GM23338 (cell line): ENCODE measurements around the gene OSBPL1A. TPM values are rescaled to one million over a fixed set of nuclear protein-coding genes. Genes with fewer than 3 reads are reported as not detected.
A peak's percentile ranks its signal among the peaks of the same experiment; 100 is the strongest.

ENCODE experiments used
- ATAC-seq: fragments of 200-7000 bp; cut with Tn5 transposase; 3 replicates; pipeline ENCODE4 v1.9.1; 2020
- DNase-seq: peaks from one replicate; pipeline ENCODE4 v3.0.0-alpha.2; 2015; ENCODE audit warnings: low spot score
- H2AFZ ChIP-seq: fragments of 200-600 bp; sonication (generic); 2 replicates; pipeline ENCODE4 v1.8.0; 2016; ENCODE audit warnings: antibody characterized with exemption, mild to moderate bottlenecking, moderate library complexity
- H3F3A ChIP-seq: fragments of 200-600 bp; sonication (generic); replicated peaks from 2 replicates; pipeline ENCODE4 v1.8.0; 2017; ENCODE audit warnings: antibody characterized with exemption, mixed run types, low read depth
- H3K27ac ChIP-seq: fragments of 200-600 bp; sonication (generic); 2 replicates; pipeline ENCODE4 v1.6.1; 2016; ENCODE audit warnings: low read depth
- H3K27me3 ChIP-seq: fragments of 200-600 bp; sonication (generic); 2 replicates; pipeline ENCODE4 v1.8.0; 2016; ENCODE audit warnings: mild to moderate bottlenecking, mixed run types, moderate library complexity; ENCODE audit not compliant: insufficient read depth
- H3K36me3 ChIP-seq: fragments of 200-600 bp; sonication (generic); 2 replicates; pipeline ENCODE4 v1.8.0; 2016; ENCODE audit warnings: mild to moderate bottlenecking; ENCODE audit not compliant: insufficient read depth
- H3K4me1 ChIP-seq: fragments of 200-600 bp; sonication (generic); 2 replicates; pipeline ENCODE4 v1.8.0; 2016; ENCODE audit warnings: mild to moderate bottlenecking, moderate library complexity; ENCODE audit not compliant: insufficient read depth
- H3K4me2 ChIP-seq: fragments of 200-600 bp; sonication (generic); 2 replicates; pipeline ENCODE4 v1.7.1; 2017; ENCODE audit warnings: mixed run types
- H3K4me3 ChIP-seq: fragments of 200-600 bp; sonication (generic); 2 replicates; pipeline ENCODE4 v1.6.1; 2016; ENCODE audit warnings: mixed run types
- H3K79me2 ChIP-seq: fragments of 200-600 bp; sonication (generic); replicated peaks from 2 replicates; pipeline ENCODE4 v1.8.0; 2017; ENCODE audit warnings: mild to moderate bottlenecking; ENCODE audit not compliant: insufficient read depth
- H3K9me2 ChIP-seq: fragments of 200-600 bp; sonication (generic); 2 replicates; pipeline ENCODE4 v1.8.0; 2017; ENCODE audit not compliant: insufficient read depth
- H4K20me1 ChIP-seq: fragments of 200-600 bp; sonication (generic); replicated peaks from 2 replicates; pipeline ENCODE4 v1.8.0; 2017; ENCODE audit warnings: mild to moderate bottlenecking; ENCODE audit not compliant: insufficient read depth
- H3K27ac Mint-ChIP-seq: 2 replicates; pipeline ENCODE4 v1.8.0; 2020; ENCODE audit warnings: inconsistent platforms, mild to moderate bottlenecking, moderate library complexity, mixed read lengths
- H3K27me3 Mint-ChIP-seq: 3 replicates; pipeline ENCODE4 v1.8.0; 2022; ENCODE audit warnings: low read depth, mild to moderate bottlenecking, moderate library complexity, mixed read lengths, inconsistent platforms; ENCODE audit not compliant: insufficient read depth, poor library complexity
- H3K36me3 Mint-ChIP-seq: 3 replicates; pipeline ENCODE4 v1.8.0; 2021; ENCODE audit warnings: low read depth, mild to moderate bottlenecking, inconsistent platforms, moderate library complexity, mixed read lengths
- H3K4me1 Mint-ChIP-seq: 3 replicates; pipeline ENCODE4 v1.8.0; 2020; ENCODE audit warnings: mild to moderate bottlenecking, inconsistent platforms, mixed read lengths
- H3K4me3 Mint-ChIP-seq: 3 replicates; pipeline ENCODE4 v1.8.0; 2021; ENCODE audit warnings: moderate library complexity, mild to moderate bottlenecking, inconsistent platforms, mixed read lengths
- H3K9me3 Mint-ChIP-seq: 3 replicates; pipeline ENCODE4 v1.8.0; 2020; ENCODE audit warnings: moderate library complexity, mild to moderate bottlenecking, inconsistent platforms, mixed read lengths
- CREB1 ChIP-seq: fragments of 250-450 bp; sonication (Bioruptor Pico); IDR thresholded peaks from 2 replicates; pipeline ENCODE4 v1.5.0; 2020; ENCODE audit warnings: low read depth, mild to moderate bottlenecking, moderate library complexity
- CTCF ChIP-seq, 2 experiments: fragments of 200-600 bp in 1 of 2; sonication (generic) in 1 of 2; conservative IDR thresholded peaks; 2 replicates each; pipeline versions ENCODE4 v1.5.1 to v1.6.1; 2016 to 2017; ENCODE audit warnings: antibody characterized with exemption in 2 of 2, low read depth in 2 of 2, mild to moderate bottlenecking in 2 of 2, moderate library complexity in 1 of 2
- EZH2 ChIP-seq: fragments of 200-600 bp; sonication (generic); IDR thresholded peaks from one replicate; pipeline ENCODE4 v1.8.0; 2017; ENCODE audit warnings: antibody characterized with exemption, mild to moderate bottlenecking, low read depth; ENCODE audit not compliant: unreplicated experiment
- POLR2AphosphoS5 ChIP-seq: IDR thresholded peaks from 2 replicates; pipeline ENCODE4 v1.6.1; 2016; ENCODE audit warnings: antibody characterized with exemption, low read depth
- STAT1 ChIP-seq: IDR thresholded peaks from one replicate; pipeline ENCODE4 v1.6.1; 2016; ENCODE audit warnings: antibody characterized with exemption; ENCODE audit not compliant: unreplicated experiment
- long read RNA-seq: library from polyadenylated mRNA; unstranded; transcript quantifications from one replicate; pipeline ENCODE4 v2.0.0, GENCODE V29; 2020; ENCODE audit not compliant: unreplicated experiment
- polyA plus RNA-seq: library from polyadenylated mRNA; unstranded; fragments of >200 nt; fragmentation: Nextera tagmentation; extraction: Ambion mirVana; gene quantifications from 2 replicates; pipeline ENCODE4 v1.2.1, GENCODE V29; 2016
- total RNA-seq: library from RNA; depleted of rRNA; stranded (reverse); fragments of >200 nt; shearing (Covaris generic); gene quantifications from 2 replicates; pipeline ENCODE4 v1.2.3, GENCODE V29; 2014; rRNA removed

Gene OSBPL1A
- total RNA-seq = 64.8 and 71.4 TPM in 2 replicates
- polyA plus RNA-seq = 55.6 and 67.5 TPM in 2 replicates
- long read RNA-seq, full-length matches to known transcripts = 3 of 52 reads
- long read RNA-seq, partial matches to known transcripts = 29 of 52 reads
- long read RNA-seq, other reads (novel, unspliced or antisense) = 20 of 52 reads

DNA sequence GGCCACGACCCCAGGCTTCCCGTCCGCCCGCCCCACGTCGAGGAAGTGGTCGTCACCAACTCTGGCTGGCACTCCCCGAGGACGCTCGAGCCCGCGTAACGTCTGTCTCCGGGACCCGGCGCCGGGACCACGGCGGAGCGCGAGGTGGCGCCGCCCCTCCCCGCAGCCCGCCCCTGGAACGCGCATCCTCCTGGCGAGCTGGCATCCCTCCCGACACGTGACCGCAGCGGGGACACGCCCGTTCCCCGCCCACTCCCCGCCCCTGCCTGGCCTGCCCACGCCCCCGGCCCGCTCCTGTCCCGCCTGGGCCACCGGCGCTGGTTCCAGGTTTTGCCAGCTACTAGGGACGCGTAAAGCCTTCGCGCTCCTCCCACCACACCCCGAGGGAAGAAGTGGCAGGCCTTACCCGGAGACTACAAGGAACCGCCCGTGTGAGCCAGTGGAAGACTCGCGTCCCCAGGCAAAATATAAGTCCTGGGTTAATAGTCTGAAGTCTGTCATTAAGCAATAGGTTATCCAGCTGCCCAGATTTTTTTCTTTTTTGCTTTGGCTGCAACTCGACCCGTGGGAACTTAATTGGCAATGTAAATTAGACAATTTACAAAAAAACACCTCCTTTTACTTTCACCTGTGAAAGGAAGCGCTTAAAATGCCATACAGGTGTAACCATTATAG, at the start of gene OSBPL1A:
TSS of gene OSBPL1A (minus strand) at position 131 of the 675 bp plus-strand sequence. CDS start 20,291 bp downstream, outside the sequence.
- Mint-ChIP-seq H3K27ac (peak within 1 kb of the TSS; percentile 96), H3K27me3 (peaks cover 2% of the 10 kb centered on the region), H3K9me3 (no peaks in the 10 kb centered on the region), H3K36me3 (peaks cover 4% of the 10 kb centered on the region; the same call in 2 of the 3 replicates), H3K4me3 (peak within 1 kb of the TSS; percentile 92), H3K4me1 (peaks cover 49% of the 10 kb centered on the region)
- peak within 1 kb of the TSS; percentile 84 for H3K4me2 ChIP-seq
- peaks cover 4% of the 10 kb centered on the region; the same call in 1 of the 2 replicates for H3F3A ChIP-seq
- H3K36me3 ChIP-seq = no peaks in the 10 kb centered on the region
- DNase-seq = peak; percentile 99
- TF ChIP-seq CREB1 (CRISPR knock-in tag) (peak; percentile 78), POLR2AphosphoS5 (peak; percentile 76), CTCF (conservative IDR thresholded peaks at IDR 0.05; ENCODE audit: low read depth in 2 of 2) (0 out of 4 replicates have a peak, but pooled peaks of 1 of the 2 experiments have one; percentile 23), EZH2 (no peak)
- peak within 1 kb of the TSS; percentile 58 for H3K4me3 ChIP-seq
- peak within 1 kb of the TSS; percentile 94 for H3K27ac ChIP-seq
- ATAC-seq = peak; percentile 93
- peaks cover 44% of the 10 kb centered on the region for H3K79me2 ChIP-seq
- no peaks in the 10 kb centered on the region for H3K9me2 ChIP-seq
- H2AFZ ChIP-seq = peak within 1 kb of the TSS; percentile 44
- peaks cover 63% of the 10 kb centered on the region for H3K4me1 ChIP-seq
- no peaks in the 10 kb centered on the region for H3K27me3 ChIP-seq
- no peaks in the 10 kb centered on the region for H4K20me1 ChIP-seq

DNA sequence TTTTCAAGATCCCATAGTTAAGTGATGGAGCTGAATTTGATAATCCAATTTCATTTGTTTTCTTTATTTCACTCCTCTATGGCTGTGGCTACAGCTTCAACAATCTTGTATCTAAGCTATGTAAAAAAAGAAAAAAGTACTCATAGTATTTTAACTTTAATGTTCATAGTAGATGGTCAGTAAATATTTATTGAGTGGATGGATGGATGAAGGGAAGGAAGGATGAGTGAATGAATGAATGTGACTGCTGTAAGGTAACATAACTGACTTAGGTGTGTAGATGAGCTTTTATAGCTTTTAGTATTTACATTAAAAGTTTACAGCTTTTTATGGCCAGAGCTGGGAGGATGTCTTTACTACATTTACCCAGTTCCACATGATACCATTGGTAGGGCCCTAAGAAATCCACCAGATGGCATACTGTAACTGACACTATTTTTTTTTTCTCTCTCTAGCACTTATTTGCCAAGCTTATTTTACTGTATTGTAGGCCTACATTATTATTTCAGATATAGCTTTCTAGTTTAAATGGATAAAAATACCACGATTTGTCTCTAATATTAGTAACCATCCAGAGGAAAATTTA, 49.4 kb upstream of the OSBPL1A start:
- H3K4me2 ChIP-seq = no peak overlapping the region
- DNase-seq (peak; percentile 21), ATAC-seq (no peak)
- H4K20me1 ChIP-seq = no peaks in the 10 kb centered on the region
- Mint-ChIP-seq H3K27me3 (no peaks in the 10 kb centered on the region), H3K36me3 (peaks cover 68% of the 10 kb centered on the region), H3K9me3 (no peaks in the 10 kb centered on the region), H3K4me3 (no peak overlapping the region), H3K27ac (no peak overlapping the region), H3K4me1 (no peaks in the 10 kb centered on the region)
- no peaks in the 10 kb centered on the region for H3K27me3 ChIP-seq
- no peaks in the 10 kb centered on the region for H3K79me2 ChIP-seq
- no peak overlapping the region for H2AFZ ChIP-seq
- H3F3A ChIP-seq = no peaks in the 10 kb centered on the region
- H3K4me3 ChIP-seq = no peak overlapping the region
- H3K9me2 ChIP-seq = no peaks in the 10 kb centered on the region
- H3K4me1 ChIP-seq = no peaks in the 10 kb centered on the region
- H3K36me3 ChIP-seq = peaks cover 51% of the 10 kb centered on the region
- TF ChIP-seq CTCF (conservative IDR thresholded peaks at IDR 0.05; ENCODE audit: low read depth in 2 of 2) = peak in 1 of 2 experiments; percentile 38; a peak in 3 of 4 replicates
- no peak for TF ChIP-seq STAT1
- no peak overlapping the region for H3K27ac ChIP-seq
